ENCODE measurements around the gene LSS.
"Not testable (repeated sequence)": the region's sequence is repeated elsewhere in the genome, so short reads cannot be mapped to it uniquely, and the experiment has no call there.

LSS gene

DNA sequence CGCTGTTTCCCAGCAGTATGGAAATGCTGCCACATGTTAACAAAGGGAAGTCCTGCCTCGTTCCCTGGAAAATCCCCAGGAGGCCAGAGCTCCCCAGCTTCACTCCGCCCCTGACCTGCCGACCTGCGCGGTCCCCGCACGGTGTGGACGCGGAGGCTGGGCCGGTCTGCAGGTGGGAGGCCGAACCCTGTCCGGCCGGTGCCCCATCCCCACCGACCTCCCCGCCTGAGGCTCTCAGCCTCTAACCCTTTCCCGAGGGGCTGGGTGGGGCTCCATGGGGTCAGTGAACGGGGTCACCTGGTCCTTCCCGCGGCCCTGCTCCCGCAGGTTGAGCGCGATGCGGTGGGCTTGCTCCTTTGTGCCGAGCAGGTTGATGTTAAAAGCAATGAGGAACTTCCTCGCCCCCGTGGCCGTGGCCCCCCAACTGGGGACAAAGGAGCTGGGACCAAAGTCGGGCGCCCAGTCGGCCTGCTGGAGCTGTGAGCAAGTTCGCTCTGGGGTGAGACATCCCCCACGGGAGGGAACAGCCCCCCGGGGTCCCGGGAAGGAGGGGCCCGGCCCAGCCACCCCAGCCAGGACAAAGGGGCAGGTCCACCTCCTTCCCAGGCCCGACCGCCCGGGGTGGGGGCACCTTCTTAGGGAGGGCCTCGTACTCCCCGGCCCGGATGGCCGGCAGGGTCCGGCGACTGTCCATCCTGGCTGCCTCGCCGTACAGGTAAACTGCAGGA lies 77.1 kb downstream of the LSS start:
- DNase-seq: no peak

- DNase-seq: no peak
Observed at GRCh38 chr21:46150491-46151121, 78.0 kb downstream of the LSS start.

DNA sequence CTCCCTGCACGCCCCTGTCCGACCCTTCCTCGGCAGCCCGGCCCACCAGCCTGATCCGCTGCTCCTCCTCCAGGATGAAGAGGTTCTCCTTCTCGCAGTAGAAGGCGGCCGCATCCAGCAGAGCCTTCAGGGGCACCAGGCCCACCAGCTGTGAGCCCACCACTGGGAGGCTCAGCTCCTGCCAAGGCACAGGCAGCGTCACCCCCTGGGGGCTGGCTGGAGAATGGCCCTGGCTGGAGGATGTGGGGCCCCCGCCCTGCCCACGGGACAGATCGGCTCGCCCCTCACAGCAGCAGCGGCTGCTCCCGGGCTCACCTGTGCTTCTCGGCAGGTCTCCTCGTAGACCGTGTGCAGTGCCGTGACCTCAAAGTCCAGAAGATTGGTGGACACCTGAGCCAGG lies 78.5 kb downstream of the LSS start:
- DNase-seq: no peak

GRCh38 chr21:46149205-46149901 lies 79.2 kb downstream of the LSS start:
- DNase-seq: no peak

DNA sequence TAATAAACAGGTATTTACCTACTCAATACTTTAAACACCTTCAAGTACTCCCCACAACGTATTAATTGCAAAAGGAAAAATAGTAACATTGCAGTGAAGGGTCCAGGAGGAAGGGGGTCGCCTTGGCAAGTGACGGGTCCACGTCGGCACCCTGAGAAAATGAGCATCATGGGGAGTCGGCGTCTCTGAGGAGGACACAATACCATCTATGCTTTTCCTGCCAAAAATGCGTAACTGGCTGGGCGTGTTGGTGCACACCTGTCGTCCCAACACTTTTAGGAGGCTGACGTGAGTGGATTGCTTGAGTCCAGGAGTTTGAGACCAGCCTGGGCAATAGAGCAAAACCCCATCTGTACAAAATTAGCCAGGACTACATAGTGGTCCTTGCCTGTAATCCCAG lies 80.5 kb downstream of the LSS start:
- no peak for DNase-seq

DNA sequence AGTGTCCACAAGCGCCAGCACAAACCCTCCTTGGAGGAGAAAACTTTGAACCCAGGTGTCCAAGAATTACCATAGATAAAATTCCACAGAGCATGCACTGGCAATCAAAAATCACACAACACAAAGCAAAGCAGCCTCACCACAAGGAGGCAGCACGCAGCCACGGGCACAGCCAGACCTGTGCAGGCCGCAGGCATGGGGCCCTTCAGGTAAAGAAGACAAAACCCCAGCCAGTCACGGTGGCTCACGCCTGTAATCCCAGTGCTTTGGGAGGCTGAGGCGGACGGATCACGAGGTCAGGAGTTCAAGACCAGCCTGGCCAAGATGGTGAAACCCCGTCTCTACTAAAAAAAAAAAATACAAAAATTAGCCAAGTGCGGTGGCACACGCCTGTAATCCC lies 81.1 kb downstream of the LSS start:
- DNase-seq: peak; percentile 17

- no peak for DNase-seq
Observed at GRCh38 chr21:46146856-46147255, 81.7 kb downstream of the LSS start.

GRCh38 chr21:46145840-46146691 lies 82.5 kb downstream of the LSS start:
- no peak for DNase-seq

DNA sequence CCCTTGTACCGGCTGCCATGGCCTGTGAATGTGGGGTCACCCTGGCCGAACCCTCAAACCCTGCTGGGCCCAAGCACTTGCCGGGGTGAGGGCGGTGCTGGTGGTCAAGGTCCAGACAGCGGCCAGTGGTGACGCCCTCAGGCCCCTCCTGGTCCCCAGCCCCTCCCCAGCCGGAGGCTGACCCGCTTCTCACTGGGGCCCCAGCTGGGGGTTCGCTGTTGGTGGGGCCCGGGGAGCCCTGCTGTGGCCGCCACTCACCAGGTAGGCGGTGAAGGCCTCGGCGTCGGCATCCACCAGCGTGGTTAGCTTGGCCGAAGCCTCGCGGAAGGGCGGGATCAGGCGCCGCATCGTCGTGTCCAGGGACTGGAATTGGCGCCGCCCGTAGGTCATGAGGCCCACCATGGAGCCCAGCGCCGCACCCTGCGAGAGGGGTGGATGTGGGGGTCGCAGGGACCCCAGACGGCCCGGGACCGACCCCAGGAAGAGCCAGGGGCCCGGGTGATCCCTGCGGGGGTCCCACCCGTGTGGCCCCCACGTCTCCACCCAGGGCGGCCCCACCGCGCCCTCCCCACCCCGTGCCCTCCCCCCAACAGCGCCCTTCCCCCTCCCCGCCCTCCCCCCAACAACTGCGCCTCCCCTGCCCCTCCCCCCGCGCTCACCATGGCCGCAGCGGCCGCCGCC lies 83.3 kb downstream of the LSS start:
- DNase-seq: no peak

DNA sequence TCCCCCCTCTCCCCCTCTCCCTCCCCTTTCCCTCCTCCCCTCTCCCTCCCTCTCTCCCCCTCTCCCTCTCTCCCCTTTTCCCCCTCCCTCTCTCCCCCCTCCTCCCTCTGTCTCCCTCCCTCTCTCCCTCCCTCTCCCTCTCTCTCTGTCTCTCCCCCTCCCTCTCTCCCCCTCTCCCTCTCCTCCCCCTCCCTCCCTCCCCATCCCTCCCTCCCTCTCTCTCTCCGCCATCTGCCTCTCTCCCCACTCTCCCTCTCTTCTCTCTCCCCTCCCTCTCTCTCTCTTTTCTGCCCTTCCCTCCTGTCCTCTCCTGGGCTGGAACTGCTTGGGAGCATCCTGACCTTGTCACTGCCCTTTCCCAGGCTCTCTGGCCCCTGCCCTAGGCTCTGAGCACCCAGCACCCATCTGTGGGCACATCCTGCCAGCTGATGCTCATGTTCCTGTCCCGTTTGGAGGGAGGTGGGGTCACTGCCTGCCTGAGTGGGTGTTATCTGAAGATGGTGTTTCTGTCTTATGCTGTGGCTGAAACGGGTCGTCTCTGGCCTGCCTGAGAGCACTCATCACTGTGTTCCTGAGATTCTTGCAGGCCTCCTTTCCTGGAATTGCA lies 84.0 kb downstream of the LSS start:
- no peak for DNase-seq

DNA sequence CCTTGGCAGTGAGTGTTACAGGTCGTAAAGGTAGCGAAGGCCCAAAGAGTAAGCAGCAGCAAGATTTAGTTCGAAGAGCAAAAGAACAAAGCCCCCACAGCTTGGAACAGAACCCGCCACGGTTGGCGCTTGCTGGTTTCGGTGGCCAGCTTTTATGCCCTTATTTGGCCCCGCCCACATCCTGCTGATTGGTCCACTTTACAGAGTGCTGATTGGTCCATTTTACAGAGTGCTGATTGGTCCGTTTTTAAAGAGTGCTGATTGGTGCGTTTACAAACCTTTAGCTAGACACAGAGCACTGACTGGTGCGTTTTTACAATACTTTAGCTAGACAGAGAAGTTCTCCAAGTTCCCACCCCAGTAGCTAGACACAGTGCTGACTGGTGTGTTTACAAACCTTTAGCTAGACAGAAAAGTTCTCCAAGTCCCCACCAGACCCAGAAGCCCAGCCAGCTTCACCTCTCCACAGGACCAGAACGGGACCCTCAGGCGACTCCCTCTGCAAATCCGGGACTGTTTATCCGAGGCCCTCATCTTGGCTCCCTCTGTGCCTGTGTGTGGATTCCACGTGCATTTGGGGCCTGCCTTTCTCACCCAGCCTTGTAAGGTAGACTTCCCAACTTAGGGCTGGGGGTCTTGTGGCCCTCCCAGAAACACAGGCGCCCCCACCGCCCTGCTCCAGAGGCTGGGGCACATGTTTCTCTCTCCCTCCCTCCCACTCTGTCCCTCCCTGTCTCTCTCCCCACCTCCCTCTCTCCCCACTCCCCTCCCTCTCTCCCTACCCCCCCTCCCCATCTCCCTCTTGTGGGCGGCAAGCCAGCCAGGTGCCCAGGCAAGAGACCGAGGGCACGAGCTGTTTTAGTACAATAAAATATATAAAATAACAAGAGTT lies 85.7 kb downstream of the LSS start:
- no peak for DNase-seq

DNA sequence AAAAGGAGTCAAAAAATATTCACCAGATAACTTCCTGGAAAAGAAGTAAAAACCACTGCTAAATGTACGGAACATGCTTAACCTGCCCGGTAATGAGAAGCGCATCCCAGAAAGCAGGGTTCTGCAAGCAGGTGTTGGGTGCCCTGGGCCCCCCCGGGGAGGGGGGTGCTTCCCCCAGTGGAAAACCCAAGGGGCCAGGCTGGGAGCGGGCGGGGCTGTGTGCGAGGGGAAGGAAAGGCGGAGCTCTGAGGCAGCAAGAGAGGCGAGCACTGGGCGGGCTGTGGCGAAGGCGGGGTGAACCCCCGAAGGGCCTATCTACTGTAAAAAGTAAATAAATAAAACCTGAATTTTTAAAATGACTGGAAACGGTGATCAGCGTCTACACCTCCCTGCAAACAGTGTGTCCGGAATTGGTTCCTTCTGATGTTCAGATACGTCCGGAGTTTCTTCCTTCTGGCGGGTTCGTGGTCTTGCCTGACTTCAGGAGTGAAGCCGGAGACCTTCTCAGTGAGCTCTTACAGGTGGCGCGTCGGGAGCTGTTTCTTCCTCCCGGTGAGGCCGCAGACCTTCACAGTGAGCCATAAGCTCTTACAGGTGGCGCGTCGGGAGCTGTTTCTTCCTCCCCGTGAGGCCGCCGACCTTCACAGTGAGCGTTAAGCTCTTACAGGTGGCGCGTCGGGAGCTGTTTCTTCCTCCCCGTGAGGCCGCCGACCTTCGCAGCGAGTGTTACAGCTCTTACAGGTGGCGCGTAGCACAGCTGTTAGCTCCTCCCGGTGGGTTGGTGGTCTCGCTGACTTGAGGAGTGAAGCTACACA lies 86.6 kb downstream of the LSS start:
- no peak for DNase-seq

GRCh38 chr21:46140352-46141003 lies 88.1 kb downstream of the LSS start:
- not testable (repeated sequence) for DNase-seq

DNA sequence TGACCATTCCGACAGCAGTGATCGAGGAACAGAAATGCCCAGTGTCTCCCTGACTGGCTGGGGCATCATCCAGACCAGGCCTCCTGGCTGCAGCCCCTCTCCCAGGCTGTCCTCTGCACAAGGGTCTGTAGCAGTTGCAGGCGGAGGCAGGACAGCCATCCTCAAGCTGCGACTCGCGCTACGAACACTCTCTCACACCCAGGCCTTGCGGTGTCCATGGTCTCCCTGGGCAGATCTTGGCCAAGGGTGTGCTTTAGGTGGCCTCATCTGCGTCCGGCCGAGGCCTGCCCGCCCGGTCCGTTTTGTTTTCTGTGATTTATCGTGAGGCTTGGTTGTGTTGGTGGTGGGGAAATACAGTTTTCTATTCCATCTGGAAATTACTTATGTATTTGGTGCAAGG lies 88.9 kb downstream of the LSS start:
- DNase-seq: no peak

GRCh38 chr21:46138383-46138970 lies 90.1 kb downstream of the LSS start:
- DNase-seq: no peak
